ENCODE measurements around the gene TTC22.
"Not testable (repeated sequence)": the region's sequence is repeated elsewhere in the genome, so short reads cannot be mapped to it uniquely, and the experiment has no call there.

Gene TTC22

GRCh38 chr1:54775828-54776721 is 25.0 kb downstream of the TTC22 start:
- not testable (repeated sequence) for H3K36me3 ChIP-seq (ENCODE audit: insufficient read depth, low read length); H3K4me3 ChIP-seq (ENCODE audit: low read depth in 1 of 2, low read length in 2 of 2); H3K9me3 ChIP-seq (ENCODE audit: low read length); H3K9ac ChIP-seq (ENCODE audit: low read length); H3K27me3 ChIP-seq (ENCODE audit: control insufficient read depth in 1 of 2, insufficient read depth in 2 of 2, low read length in 2 of 2)
- Histone ChIP-seq H3K4me1 (ENCODE audit: insufficient read depth, low read length) (peaks cover 28% of the 10 kb centered on the region), H3K27ac (ENCODE audit: low read depth, low read length) (peak overlapping the region; percentile 68)

- H3K27ac ChIP-seq (ENCODE audit: low read depth, low read length) = no peak overlapping the region
- H3K4me3 ChIP-seq (ENCODE audit: low read depth in 1 of 2, low read length in 2 of 2) = no peak overlapping the region
- no peaks in the 10 kb centered on the region for H3K27me3 ChIP-seq (ENCODE audit: control insufficient read depth in 1 of 2, insufficient read depth in 2 of 2, low read length in 2 of 2)
- H3K9ac ChIP-seq (ENCODE audit: low read length) = no peak overlapping the region
- no peaks in the 10 kb centered on the region for H3K36me3 ChIP-seq (ENCODE audit: insufficient read depth, low read length)
- peaks cover 28% of the 10 kb centered on the region for H3K4me1 ChIP-seq (ENCODE audit: insufficient read depth, low read length)
- no peaks in the 10 kb centered on the region for H3K9me3 ChIP-seq (ENCODE audit: low read length)
Observed at GRCh38 chr1:54774820-54775498, 26.2 kb downstream of the TTC22 start.

DNA sequence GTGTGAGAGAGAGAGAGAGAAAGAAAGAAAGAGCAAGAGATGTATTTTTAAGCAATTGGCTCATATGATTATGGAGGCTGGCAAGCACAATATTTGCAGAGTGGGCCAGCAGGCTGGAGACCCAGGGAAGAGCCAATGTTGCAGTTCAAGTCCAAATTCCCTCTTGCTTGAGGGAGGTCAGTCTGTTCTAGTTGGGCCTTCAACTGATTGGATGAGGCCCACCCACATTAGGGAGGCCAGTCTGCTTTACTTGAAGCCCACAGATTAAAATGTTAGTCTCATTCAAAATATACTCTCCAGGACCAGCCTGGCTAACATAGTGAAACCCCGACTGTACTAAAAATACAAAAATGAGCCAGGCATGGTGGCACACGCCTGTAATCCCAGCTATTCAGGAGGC is 28.2 kb downstream of the TTC22 start:
- Histone ChIP-seq H3K27ac (ENCODE audit: low read depth, low read length) (no peak overlapping the region), H3K9ac (ENCODE audit: low read length) (no peak overlapping the region), H3K4me1 (ENCODE audit: insufficient read depth, low read length) (peaks cover 25% of the 10 kb centered on the region), H3K9me3 (ENCODE audit: low read length) (no peaks in the 10 kb centered on the region), H3K27me3 (ENCODE audit: control insufficient read depth in 1 of 2, insufficient read depth in 2 of 2, low read length in 2 of 2) (no peaks in the 10 kb centered on the region), H3K4me3 (ENCODE audit: low read depth in 1 of 2, low read length in 2 of 2) (no peak overlapping the region), H3K36me3 (ENCODE audit: insufficient read depth, low read length) (no peaks in the 10 kb centered on the region)

- H3K4me3 ChIP-seq (ENCODE audit: low read depth in 1 of 2, low read length in 2 of 2) = no peak overlapping the region
- H3K27me3 ChIP-seq (ENCODE audit: control insufficient read depth in 1 of 2, insufficient read depth in 2 of 2, low read length in 2 of 2) = no peaks in the 10 kb centered on the region
- no peak overlapping the region for H3K27ac ChIP-seq (ENCODE audit: low read depth, low read length)
- H3K36me3 ChIP-seq (ENCODE audit: insufficient read depth, low read length) = no peaks in the 10 kb centered on the region
- peaks cover 8% of the 10 kb centered on the region for H3K4me1 ChIP-seq (ENCODE audit: insufficient read depth, low read length)
- H3K9ac ChIP-seq (ENCODE audit: low read length) = no peak overlapping the region
- H3K9me3 ChIP-seq (ENCODE audit: low read length) = no peaks in the 10 kb centered on the region
Observed at GRCh38 chr1:54768093-54768492, 33.0 kb downstream of the TTC22 start.

GRCh38 chr1:54767526-54767925 is 33.6 kb downstream of the TTC22 start:
- Histone ChIP-seq H3K9ac (ENCODE audit: low read length) (no peak overlapping the region), H3K9me3 (ENCODE audit: low read length) (no peaks in the 10 kb centered on the region), H3K27ac (ENCODE audit: low read depth, low read length) (no peak overlapping the region), H3K36me3 (ENCODE audit: insufficient read depth, low read length) (no peaks in the 10 kb centered on the region), H3K4me1 (ENCODE audit: insufficient read depth, low read length) (peaks cover 12% of the 10 kb centered on the region), H3K4me3 (ENCODE audit: low read depth in 1 of 2, low read length in 2 of 2) (no peak overlapping the region), H3K27me3 (ENCODE audit: control insufficient read depth in 1 of 2, insufficient read depth in 2 of 2, low read length in 2 of 2) (no peaks in the 10 kb centered on the region)

DNA sequence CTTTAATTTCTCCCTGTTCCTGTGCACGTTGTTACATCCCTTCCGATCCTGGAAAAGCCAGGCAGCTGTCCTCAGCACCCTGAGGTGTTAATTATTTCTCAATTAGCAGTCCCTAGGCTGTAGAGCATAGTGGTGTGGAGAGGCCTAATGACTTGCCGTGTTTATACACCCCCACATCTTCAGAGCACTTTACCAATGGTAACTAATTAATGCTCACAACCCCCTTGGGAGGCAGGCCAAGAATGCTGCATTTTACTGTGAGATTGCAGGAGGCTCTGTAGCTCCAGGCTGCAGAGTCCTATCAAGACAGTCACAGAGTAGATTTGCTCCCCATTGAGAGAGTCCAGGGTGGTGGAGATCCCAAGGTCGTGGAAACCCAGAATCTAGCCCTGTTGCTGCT is 34.4 kb downstream of the TTC22 start:
- H3K4me1 ChIP-seq (ENCODE audit: insufficient read depth, low read length) = peaks cover 12% of the 10 kb centered on the region
- no peaks in the 10 kb centered on the region for H3K36me3 ChIP-seq (ENCODE audit: insufficient read depth, low read length)
- H3K27ac ChIP-seq (ENCODE audit: low read depth, low read length) = no peak overlapping the region
- H3K4me3 ChIP-seq (ENCODE audit: low read depth in 1 of 2, low read length in 2 of 2) = no peak overlapping the region
- H3K9me3 ChIP-seq (ENCODE audit: low read length) = no peaks in the 10 kb centered on the region
- no peak overlapping the region for H3K9ac ChIP-seq (ENCODE audit: low read length)
- H3K27me3 ChIP-seq (ENCODE audit: control insufficient read depth in 1 of 2, insufficient read depth in 2 of 2, low read length in 2 of 2) = no peaks in the 10 kb centered on the region

DNA sequence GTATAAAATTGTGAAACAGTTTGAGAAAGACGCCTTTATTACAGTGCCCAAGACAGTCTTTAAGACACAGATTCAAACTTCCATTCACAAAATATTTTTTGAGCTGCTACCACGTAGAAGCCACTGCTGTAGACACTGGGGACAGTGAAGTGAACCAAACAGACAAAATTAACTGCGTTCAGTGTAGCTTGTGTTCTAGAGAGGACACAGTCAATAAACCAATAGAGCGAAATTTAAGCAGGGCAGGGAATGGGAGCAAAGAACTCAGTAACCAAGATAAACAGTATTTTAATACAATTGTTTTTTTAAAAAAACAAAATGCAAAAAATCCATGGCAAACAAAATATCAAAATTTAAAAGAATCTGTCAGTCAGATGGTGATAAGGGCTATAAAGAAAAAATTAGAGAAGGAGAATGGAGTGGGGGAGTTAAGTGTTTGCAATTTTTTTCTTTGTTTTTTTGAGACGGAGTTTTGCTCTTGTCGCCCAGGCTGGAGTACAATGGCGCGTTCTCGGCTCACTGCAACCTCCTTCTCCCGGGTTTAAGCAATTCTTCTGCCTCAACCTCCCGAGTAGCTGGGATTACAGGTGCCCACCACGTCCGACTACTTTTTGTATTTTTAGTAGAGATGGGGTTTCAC is 36.1 kb downstream of the TTC22 start:
- Histone ChIP-seq H3K4me1 (ENCODE audit: insufficient read depth, low read length) (peaks cover 12% of the 10 kb centered on the region), H3K9me3 (ENCODE audit: low read length) (no peaks in the 10 kb centered on the region), H3K4me3 (ENCODE audit: low read depth in 1 of 2, low read length in 2 of 2) (peak overlapping the region; percentile 37 to 98), H3K36me3 (ENCODE audit: insufficient read depth, low read length) (no peaks in the 10 kb centered on the region), H3K27ac (ENCODE audit: low read depth, low read length) (no peak overlapping the region), H3K9ac (ENCODE audit: low read length) (no peak overlapping the region), H3K27me3 (ENCODE audit: control insufficient read depth in 1 of 2, insufficient read depth in 2 of 2, low read length in 2 of 2) (no peaks in the 10 kb centered on the region)

DNA sequence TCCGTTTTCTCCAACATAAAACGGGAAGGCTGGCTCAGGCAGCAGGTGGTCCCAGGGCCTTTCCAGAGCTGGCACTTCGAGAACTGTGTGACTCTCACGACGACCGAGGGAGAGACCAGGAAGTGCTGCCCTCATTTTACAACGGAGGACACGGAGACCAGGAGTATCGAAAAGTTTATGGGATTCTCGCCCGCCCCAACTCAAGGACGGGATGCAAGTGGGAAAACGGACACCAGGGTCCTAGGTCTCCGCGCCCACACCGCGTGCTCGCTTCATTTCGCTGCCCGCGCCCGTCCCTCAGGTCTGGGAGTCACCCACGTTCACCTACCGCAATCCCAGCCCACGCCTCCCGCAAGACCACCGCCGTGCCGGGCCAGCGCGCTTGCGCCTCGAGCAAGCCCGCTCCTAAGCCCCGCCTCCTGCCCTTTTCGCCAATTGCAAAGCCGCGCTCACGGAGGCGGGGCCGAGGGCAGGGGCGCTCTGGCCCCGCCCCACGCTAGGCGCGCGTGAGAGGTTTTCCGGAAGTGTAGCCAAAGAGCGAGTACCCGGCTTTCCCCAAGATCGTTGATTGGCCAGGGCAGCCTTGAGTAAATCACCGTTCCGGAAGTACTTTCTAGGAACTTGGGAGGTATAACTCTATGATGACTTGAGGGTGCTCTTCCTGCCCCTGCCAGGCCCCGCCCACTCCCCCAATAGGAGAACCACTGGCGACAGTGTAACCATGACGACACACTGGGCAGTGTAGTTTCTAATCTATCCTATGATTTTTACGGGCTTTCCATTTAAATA is 36.8 kb downstream of the TTC22 start, which contains the start of gene PARS2:
PARS2 (minus strand) TSS at position 391 of the 789 bp plus-strand sequence. CDS start 5,362 bp downstream, outside the sequence.
- Histone ChIP-seq H3K9me3 (ENCODE audit: low read length) (no peaks in the 10 kb centered on the region), H3K27me3 (ENCODE audit: control insufficient read depth in 1 of 2, insufficient read depth in 2 of 2, low read length in 2 of 2) (no peaks in the 10 kb centered on the region), H3K4me3 (ENCODE audit: low read depth in 1 of 2, low read length in 2 of 2) (peak within 1 kb of the TSS; percentile 48 to 98), H3K4me1 (ENCODE audit: insufficient read depth, low read length) (peaks cover 12% of the 10 kb centered on the region), H3K36me3 (ENCODE audit: insufficient read depth, low read length) (no peaks in the 10 kb centered on the region), H3K27ac (ENCODE audit: low read depth, low read length) (peak within 1 kb of the TSS; percentile 47), H3K9ac (ENCODE audit: low read length) (peak within 1 kb of the TSS; percentile 77)

DNA sequence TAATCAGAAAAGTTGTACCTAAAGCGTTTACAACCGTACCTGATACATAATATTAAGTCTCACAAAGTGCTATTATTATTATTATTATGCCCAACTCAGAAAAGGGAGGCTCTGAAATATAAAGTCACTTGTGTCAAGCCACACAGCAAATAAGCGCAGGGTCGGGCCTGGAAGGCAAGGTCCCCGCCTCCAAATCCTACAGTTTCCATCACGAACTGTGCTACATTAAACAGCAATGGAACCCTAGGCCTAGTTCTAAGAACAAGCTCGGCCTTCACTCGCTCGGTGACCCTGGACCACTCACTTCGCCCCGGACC is 37.3 kb downstream of the TTC22 start:
- peaks cover 1% of the 10 kb centered on the region for H3K36me3 ChIP-seq (ENCODE audit: insufficient read depth, low read length)
- H3K4me3 ChIP-seq (ENCODE audit: low read depth in 1 of 2, low read length in 2 of 2) = peak overlapping the region; percentile 48 to 98
- peaks cover 12% of the 10 kb centered on the region for H3K4me1 ChIP-seq (ENCODE audit: insufficient read depth, low read length)
- H3K27me3 ChIP-seq (ENCODE audit: control insufficient read depth in 1 of 2, insufficient read depth in 2 of 2, low read length in 2 of 2) = no peaks in the 10 kb centered on the region
- peak overlapping the region; percentile 77 for H3K9ac ChIP-seq (ENCODE audit: low read length)
- peak overlapping the region; percentile 47 for H3K27ac ChIP-seq (ENCODE audit: low read depth, low read length)
- no peaks in the 10 kb centered on the region for H3K9me3 ChIP-seq (ENCODE audit: low read length)

GRCh38 chr1:54758678-54759348 is 42.3 kb downstream of the TTC22 start:
- H3K9me3 ChIP-seq (ENCODE audit: low read length) = no peaks in the 10 kb centered on the region
- no peak overlapping the region for H3K4me3 ChIP-seq (ENCODE audit: low read depth in 1 of 2, low read length in 2 of 2)
- peaks cover 19% of the 10 kb centered on the region for H3K36me3 ChIP-seq (ENCODE audit: insufficient read depth, low read length)
- no peak overlapping the region for H3K9ac ChIP-seq (ENCODE audit: low read length)
- H3K27ac ChIP-seq (ENCODE audit: low read depth, low read length) = no peak overlapping the region
- H3K4me1 ChIP-seq (ENCODE audit: insufficient read depth, low read length) = peaks cover 11% of the 10 kb centered on the region
- H3K27me3 ChIP-seq (ENCODE audit: control insufficient read depth in 1 of 2, insufficient read depth in 2 of 2, low read length in 2 of 2) = no peaks in the 10 kb centered on the region
